Liver (tissue), 9 donors: Measurements from ENCODE around the gene ZNF606. TPM values are rescaled to one million over a fixed set of nuclear protein-coding genes. Genes with fewer than 3 reads are reported as not detected.

Experiments used
- DNase-seq: peaks from one replicate; pipeline ENCODE4 v3.0.0-alpha.2; 2017; ENCODE audit warnings: low spot score
- H3K27ac ChIP-seq, 2 donors: one replicate each; pipeline ENCODE4 v1.7.0; 2013; ENCODE audit warnings: inconsistent platforms in 2 of 2, low read length in 2 of 2, control low read depth in 1 of 2, low read depth in 1 of 2, mild to moderate bottlenecking in 1 of 2
- H3K27me3 ChIP-seq, 4 donors: one replicate each; pipeline versions ENCODE4 v1.6.1 to v1.7.0; 2013; ENCODE audit warnings: low read length in 3 of 4, inconsistent platforms in 1 of 4, mild to moderate bottlenecking in 1 of 4, moderate library complexity in 1 of 4; ENCODE audit not compliant: control insufficient read depth in 4 of 4, insufficient read depth in 4 of 4
- H3K36me3 ChIP-seq, 4 donors: one replicate each; pipeline versions ENCODE4 v1.6.1 to v1.7.0; 2013; ENCODE audit warnings: low read length in 3 of 4, mild to moderate bottlenecking in 3 of 4, low read depth in 1 of 4, moderate library complexity in 1 of 4; ENCODE audit not compliant: control insufficient read depth in 4 of 4, insufficient read depth in 3 of 4
- H3K4me1 ChIP-seq, 4 donors: one replicate each; pipeline versions ENCODE4 v1.6.1 to v1.7.0; 2013; ENCODE audit warnings: low read length in 3 of 4, mild to moderate bottlenecking in 3 of 4, moderate library complexity in 1 of 4; ENCODE audit not compliant: control insufficient read depth in 4 of 4, insufficient read depth in 4 of 4
- H3K4me3 ChIP-seq, 3 donors: one replicate each; pipeline versions ENCODE4 v1.6.1 to v1.7.0; 2013; ENCODE audit warnings: low read length in 3 of 3, control low read depth in 1 of 3, low read depth in 1 of 3, mild to moderate bottlenecking in 1 of 3
- H3K9ac ChIP-seq, 2 donors: one replicate each; pipeline ENCODE4 v1.7.0; 2013; ENCODE audit warnings: low read length in 2 of 2, mild to moderate bottlenecking in 2 of 2, moderate library complexity in 2 of 2, control low read depth in 1 of 2, low read depth in 1 of 2
- H3K9me3 ChIP-seq, 4 donors: one replicate each; pipeline versions ENCODE4 v1.6.1 to v1.7.0; 2013; ENCODE audit warnings: low read length in 3 of 4; ENCODE audit not compliant: control insufficient read depth in 4 of 4
- EGR1 ChIP-seq, 2 donors: IDR thresholded peaks; 2 replicates each; pipeline ENCODE4 v1.6.1; 2016 to 2018; ENCODE audit warnings: antibody characterized with exemption in 2 of 2, low read depth in 2 of 2
- FOXA1 ChIP-seq: IDR thresholded peaks from 2 replicates; pipeline ENCODE4 v1.6.1; 2016; ENCODE audit warnings: antibody characterized with exemption
- FOXA2 ChIP-seq: IDR thresholded peaks from 2 replicates; pipeline ENCODE4 v1.6.1; 2016; ENCODE audit warnings: antibody characterized with exemption
- GABPA ChIP-seq, 2 donors: IDR thresholded peaks in 1 of 2; conservative IDR thresholded peaks in 1 of 2; 2 replicates each; pipeline ENCODE4 v1.6.1; 2016; ENCODE audit warnings: antibody characterized with exemption in 2 of 2, mild to moderate bottlenecking in 1 of 2, moderate library complexity in 1 of 2
- HNF4A ChIP-seq, 2 donors: conservative IDR thresholded peaks; 2 replicates each; pipeline ENCODE4 v1.6.1; 2016; ENCODE audit warnings: antibody characterized with exemption in 2 of 2, mild to moderate bottlenecking in 2 of 2
- HNF4G ChIP-seq: IDR thresholded peaks from 2 replicates; pipeline ENCODE4 v1.6.1; 2016; ENCODE audit warnings: antibody characterized with exemption
- JUND ChIP-seq, 2 donors: IDR thresholded peaks; 2 replicates each; pipeline ENCODE4 v1.6.1; 2016; ENCODE audit warnings: antibody characterized with exemption in 2 of 2
- MAX ChIP-seq: IDR thresholded peaks from 2 replicates; pipeline ENCODE4 v1.6.1; 2016; ENCODE audit warnings: antibody characterized with exemption
- RAD21 ChIP-seq, 2 donors: IDR thresholded peaks; 2 replicates each; pipeline ENCODE4 v1.6.1; 2016; ENCODE audit warnings: antibody characterized with exemption in 2 of 2, mild to moderate bottlenecking in 2 of 2
- REST ChIP-seq: IDR thresholded peaks from 2 replicates; pipeline ENCODE4 v1.6.1; 2016; ENCODE audit warnings: antibody characterized with exemption, mild to moderate bottlenecking
- RXRA ChIP-seq, 2 donors: IDR thresholded peaks; 2 replicates each; pipeline ENCODE4 v1.6.1; 2017 to 2018; ENCODE audit warnings: antibody characterized with exemption in 2 of 2, mild to moderate bottlenecking in 1 of 2
- SP1 ChIP-seq: IDR thresholded peaks from 2 replicates; pipeline ENCODE4 v1.6.1; 2018; ENCODE audit warnings: antibody characterized with exemption, mild to moderate bottlenecking
- TAF1 ChIP-seq: conservative IDR thresholded peaks from 2 replicates; pipeline ENCODE4 v1.6.1; 2016; ENCODE audit warnings: antibody characterized with exemption, mild to moderate bottlenecking
- YY1 ChIP-seq: IDR thresholded peaks from 2 replicates; pipeline ENCODE4 v1.6.1; 2016; ENCODE audit warnings: antibody characterized with exemption, mild to moderate bottlenecking
- ZBTB33 ChIP-seq: IDR thresholded peaks from 2 replicates; pipeline ENCODE4 v1.6.1; 2016; ENCODE audit warnings: antibody characterized with exemption
- WGBS: extraction: QIAGEN DNeasy Blood & Tissue Kit; methylation state at CpG from one replicate; pipeline ENCODE4 v1.1.7; 2013; 5-methylcytosine and 5-hydroxymethylcytosine counted together
- polyA plus RNA-seq, 2 donors: library from polyadenylated mRNA; stranded (reverse) in 1 of 2; unstranded in 1 of 2; fragments of 200-250 nt in 1 of 2; fragments of >200 nt in 1 of 2; fragmentation: Nextera tagmentation in 1 of 2; extraction: Ambion mirVana in 1 of 2; gene quantifications; one replicate each; pipeline versions ENCODE4 v1.2.1 to v1.2.3, GENCODE V29; 2013 to 2015
- total RNA-seq, 2 donors: library from RNA; depleted of rRNA; stranded (reverse); fragments of >200 nt; gene quantifications; one replicate each; pipeline ENCODE4 v1.2.3, GENCODE V29; 2014
- TF ChIP-seq, protein P1 (sequence below): fragments of 150-350 bp; IDR thresholded peaks from 2 replicates; pipeline ENCODE4 v1.5.1; 2017; ENCODE audit warnings: improper control_type of control experiment, low read depth, low read length; ENCODE audit not compliant: missing input control
- TF ChIP-seq, protein P2 (sequence below): IDR thresholded peaks from 2 replicates; pipeline ENCODE4 v1.6.1; 2016; ENCODE audit warnings: antibody characterized with exemption
- donor health status: healthy.
- donor health status: healthy.
- donor health status: healthy.
- donor health status: healthy.
- donor health status: healthy.

ZNF606 gene
- total and polyA plus RNA-seq, 4 donors: 3.2 to 12.8 (median 6.6) TPM

GRCh38 chr19:58003174-58003828, 681 bp upstream of the ZNF606 start:
- peaks cover 7 to 19% (median 13%) of the 10 kb centered on the region in 4 donors for H3K4me1 ChIP-seq
- peaks cover 41 to 62% (median 50%) of the 10 kb centered on the region in 4 donors for H3K9me3 ChIP-seq
- H3K27ac ChIP-seq: peak overlapping the region; percentile 72 to 91
- TF ChIP-seq, protein P1, sequence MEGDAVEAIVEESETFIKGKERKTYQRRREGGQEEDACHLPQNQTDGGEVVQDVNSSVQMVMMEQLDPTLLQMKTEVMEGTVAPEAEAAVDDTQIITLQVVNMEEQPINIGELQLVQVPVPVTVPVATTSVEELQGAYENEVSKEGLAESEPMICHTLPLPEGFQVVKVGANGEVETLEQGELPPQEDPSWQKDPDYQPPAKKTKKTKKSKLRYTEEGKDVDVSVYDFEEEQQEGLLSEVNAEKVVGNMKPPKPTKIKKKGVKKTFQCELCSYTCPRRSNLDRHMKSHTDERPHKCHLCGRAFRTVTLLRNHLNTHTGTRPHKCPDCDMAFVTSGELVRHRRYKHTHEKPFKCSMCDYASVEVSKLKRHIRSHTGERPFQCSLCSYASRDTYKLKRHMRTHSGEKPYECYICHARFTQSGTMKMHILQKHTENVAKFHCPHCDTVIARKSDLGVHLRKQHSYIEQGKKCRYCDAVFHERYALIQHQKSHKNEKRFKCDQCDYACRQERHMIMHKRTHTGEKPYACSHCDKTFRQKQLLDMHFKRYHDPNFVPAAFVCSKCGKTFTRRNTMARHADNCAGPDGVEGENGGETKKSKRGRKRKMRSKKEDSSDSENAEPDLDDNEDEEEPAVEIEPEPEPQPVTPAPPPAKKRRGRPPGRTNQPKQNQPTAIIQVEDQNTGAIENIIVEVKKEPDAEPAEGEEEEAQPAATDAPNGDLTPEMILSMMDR: no peak
- TF ChIP-seq REST: no peak
- peak overlapping the region; percentile 7 to 18 for H3K9ac ChIP-seq
- no peak for DNase-seq
- no peaks in the 10 kb centered on the region for H3K27me3 ChIP-seq
- peak overlapping the region; percentile 89 to 93 (median 91) for H3K4me3 ChIP-seq
- 34% methylated on average over 31 of the region's 31 CpGs for WGBS
- H3K36me3 ChIP-seq: peaks cover 20 to 46% (median 44%) of the 10 kb centered on the region in 4 donors

DNA sequence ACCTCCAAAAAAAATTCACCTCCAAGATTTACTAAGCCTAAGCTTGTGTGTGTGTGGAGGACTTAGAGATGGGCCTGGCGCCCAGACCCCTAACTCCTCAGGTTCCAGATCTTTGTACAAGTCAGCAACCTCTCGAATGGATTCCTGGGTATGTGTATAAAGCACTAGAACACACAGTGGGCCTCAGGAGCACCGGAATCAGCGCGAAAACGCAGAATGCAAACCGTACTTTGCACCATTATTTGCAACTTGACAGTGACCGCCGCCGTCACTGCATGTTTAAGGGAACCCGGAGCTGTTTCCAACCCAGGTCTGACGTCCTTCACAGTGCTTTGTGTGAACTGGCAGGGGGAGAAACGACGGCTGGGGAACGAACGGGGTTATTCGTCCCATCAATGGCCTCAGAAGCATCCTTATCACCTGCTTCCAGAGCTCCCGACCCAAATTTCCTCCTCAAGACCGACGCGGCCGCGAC, 688 bp downstream of the ZNF606 start:
- peak overlapping the region; percentile 72 to 91 for H3K27ac ChIP-seq
- H3K27me3 ChIP-seq: no peaks in the 10 kb centered on the region
- peak overlapping the region; percentile 36 to 95 for H3K9ac ChIP-seq
- no peak for DNase-seq
- H3K36me3 ChIP-seq: peaks cover 20 to 56% (median 50%) of the 10 kb centered on the region in 4 donors
- H3K4me3 ChIP-seq: peak overlapping the region; percentile 89 to 93 (median 91)
- H3K9me3 ChIP-seq: peaks cover 42 to 62% (median 44%) of the 10 kb centered on the region in 4 donors
- H3K4me1 ChIP-seq: peaks cover 7 to 19% (median 13%) of the 10 kb centered on the region in 4 donors
- 3% methylated on average over 23 of the region's 23 CpGs for WGBS
- TF ChIP-seq YY1 (no peak), REST (no peak), HNF4G (no peak), SP1 (no peak), ZBTB33 (no peak), JUND (IDR thresholded peaks at IDR 0.05) (no peak), EGR1 (IDR thresholded peaks at IDR 0.05; ENCODE audit: low read depth in 2 of 2) (no peak), FOXA1 (no peak), RAD21 (IDR thresholded peaks at IDR 0.05) (no peak), RXRA (IDR thresholded peaks at IDR 0.05) (no peak), GABPA (IDR thresholded peaks at IDR 0.05 in 1 of 2, conservative IDR thresholded peaks at IDR 0.05 in 1 of 2) (no peak), FOXA2 (no peak), TAF1 (no peak), HNF4A (conservative IDR thresholded peaks at IDR 0.05) (no peak), MAX (no peak)
- TF ChIP-seq, protein P2, sequence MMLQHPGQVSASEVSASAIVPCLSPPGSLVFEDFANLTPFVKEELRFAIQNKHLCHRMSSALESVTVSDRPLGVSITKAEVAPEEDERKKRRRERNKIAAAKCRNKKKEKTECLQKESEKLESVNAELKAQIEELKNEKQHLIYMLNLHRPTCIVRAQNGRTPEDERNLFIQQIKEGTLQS: no peak
- TF ChIP-seq, protein P1: no peak
